Measurements from ENCODE around the gene SNX7.
A peak's percentile ranks its signal among the peaks of the same experiment; 100 is the strongest.

The SNX7 gene

GRCh38 chr1:98693385-98693784 is 31.9 kb downstream of the SNX7 start:
- H3K4me3 ChIP-seq (ENCODE audit: low read length) = no peak overlapping the region

GRCh38 chr1:98696077-98696476 is 34.6 kb downstream of the SNX7 start:
- no peak overlapping the region for H3K4me3 ChIP-seq (ENCODE audit: low read length)
- DNase-seq (ENCODE audit: low read depth, low spot score) = no peak

More at GRCh38 chr1:98693385-98693784, 31.9 kb downstream of the SNX7 start:
- no peak for DNase-seq (ENCODE audit: low read depth, low spot score)

GRCh38 chr1:98697781-98698180 is 36.3 kb downstream of the SNX7 start:
- DNase-seq (ENCODE audit: low read depth, low spot score) = no peak
- no peak overlapping the region for H3K4me3 ChIP-seq (ENCODE audit: low read length)

GRCh38 chr1:98698625-98699024 is 37.1 kb downstream of the SNX7 start:
- H3K4me3 ChIP-seq (ENCODE audit: low read length) = no peak overlapping the region
- DNase-seq (ENCODE audit: low read depth, low spot score) = no peak

GRCh38 chr1:98700228-98700627 is 38.7 kb downstream of the SNX7 start:
- no peak for DNase-seq (ENCODE audit: low read depth, low spot score)
- no peak overlapping the region for H3K4me3 ChIP-seq (ENCODE audit: low read length)

- H3K4me3 ChIP-seq (ENCODE audit: low read length) = no peak overlapping the region
- no peak for DNase-seq (ENCODE audit: low read depth, low spot score)
Observed at GRCh38 chr1:98702976-98703375, 41.5 kb downstream of the SNX7 start.

GRCh38 chr1:98704474-98704873 is 43.0 kb downstream of the SNX7 start:
- DNase-seq (ENCODE audit: low read depth, low spot score) = peak; percentile 6
- no peak overlapping the region for H3K4me3 ChIP-seq (ENCODE audit: low read length)

GRCh38 chr1:98704971-98705370 is 43.5 kb downstream of the SNX7 start:
- no peak for DNase-seq (ENCODE audit: low read depth, low spot score)
- no peak overlapping the region for H3K4me3 ChIP-seq (ENCODE audit: low read length)

GRCh38 chr1:98705591-98705990 is 44.1 kb downstream of the SNX7 start:
- DNase-seq (ENCODE audit: low read depth, low spot score) = no peak
- no peak overlapping the region for H3K4me3 ChIP-seq (ENCODE audit: low read length)

- no peak for DNase-seq (ENCODE audit: low read depth, low spot score)
- no peak overlapping the region for H3K4me3 ChIP-seq (ENCODE audit: low read length)
Observed at GRCh38 chr1:98706173-98706843, 44.8 kb downstream of the SNX7 start.

- no peak for DNase-seq (ENCODE audit: low read depth, low spot score)
- H3K4me3 ChIP-seq (ENCODE audit: low read length) = no peak overlapping the region
Observed at GRCh38 chr1:98707556-98707955, 46.0 kb downstream of the SNX7 start.

- H3K4me3 ChIP-seq (ENCODE audit: low read length) = no peak overlapping the region
- no peak for DNase-seq (ENCODE audit: low read depth, low spot score)
Observed at GRCh38 chr1:98709906-98710305, 48.4 kb downstream of the SNX7 start.

GRCh38 chr1:98723574-98723973 is 62.1 kb downstream of the SNX7 start:
- no peak for DNase-seq (ENCODE audit: low read depth, low spot score)
- H3K4me3 ChIP-seq (ENCODE audit: low read length) = no peak overlapping the region

- no peak overlapping the region for H3K4me3 ChIP-seq (ENCODE audit: low read length)
- DNase-seq (ENCODE audit: low read depth, low spot score) = no peak
Observed at GRCh38 chr1:98732985-98733781, 71.7 kb downstream of the SNX7 start.

GRCh38 chr1:98733782-98734112 is 72.2 kb downstream of the SNX7 start:
- no peak for DNase-seq (ENCODE audit: low read depth, low spot score)
- H3K4me3 ChIP-seq (ENCODE audit: low read length) = no peak overlapping the region

GRCh38 chr1:98735756-98736155 is 74.2 kb downstream of the SNX7 start:
- DNase-seq (ENCODE audit: low read depth, low spot score) = peak; percentile 7

GRCh38 chr1:98737835-98738234 is 76.3 kb downstream of the SNX7 start:
- no peak overlapping the region for H3K4me3 ChIP-seq (ENCODE audit: low read length)
- DNase-seq (ENCODE audit: low read depth, low spot score) = no peak

More at GRCh38 chr1:98735756-98736155, 74.2 kb downstream of the SNX7 start:
- no peak overlapping the region for H3K4me3 ChIP-seq (ENCODE audit: low read length)

- no peak overlapping the region for H3K4me3 ChIP-seq (ENCODE audit: low read length)
- no peak for DNase-seq (ENCODE audit: low read depth, low spot score)
Observed at GRCh38 chr1:98739762-98740161, 78.2 kb downstream of the SNX7 start.

GRCh38 chr1:98741164-98741563 is 79.6 kb downstream of the SNX7 start:
- no peak overlapping the region for H3K4me3 ChIP-seq (ENCODE audit: low read length)
- DNase-seq (ENCODE audit: low read depth, low spot score) = no peak

- DNase-seq (ENCODE audit: low read depth, low spot score) = no peak
Observed at GRCh38 chr1:98749152-98749756, 87.7 kb downstream of the SNX7 start.

More at GRCh38 chr1:98749152-98749756, 87.7 kb downstream of the SNX7 start:
- H3K4me3 ChIP-seq (ENCODE audit: low read length) = no peak overlapping the region
